HG02840 (cell line): ENCODE data around the gene CHMP4B.

Experiments
- ATAC-seq: cut with Tn5 transposase; IDR thresholded peaks from one replicate; pipeline ENCODE4 v1.9.1; 2021; ENCODE audit warnings: mild to moderate bottlenecking, moderate library complexity, moderate number of reproducible peaks; ENCODE audit not compliant: unreplicated experiment, low FRiP score

Gene CHMP4B

DNA sequence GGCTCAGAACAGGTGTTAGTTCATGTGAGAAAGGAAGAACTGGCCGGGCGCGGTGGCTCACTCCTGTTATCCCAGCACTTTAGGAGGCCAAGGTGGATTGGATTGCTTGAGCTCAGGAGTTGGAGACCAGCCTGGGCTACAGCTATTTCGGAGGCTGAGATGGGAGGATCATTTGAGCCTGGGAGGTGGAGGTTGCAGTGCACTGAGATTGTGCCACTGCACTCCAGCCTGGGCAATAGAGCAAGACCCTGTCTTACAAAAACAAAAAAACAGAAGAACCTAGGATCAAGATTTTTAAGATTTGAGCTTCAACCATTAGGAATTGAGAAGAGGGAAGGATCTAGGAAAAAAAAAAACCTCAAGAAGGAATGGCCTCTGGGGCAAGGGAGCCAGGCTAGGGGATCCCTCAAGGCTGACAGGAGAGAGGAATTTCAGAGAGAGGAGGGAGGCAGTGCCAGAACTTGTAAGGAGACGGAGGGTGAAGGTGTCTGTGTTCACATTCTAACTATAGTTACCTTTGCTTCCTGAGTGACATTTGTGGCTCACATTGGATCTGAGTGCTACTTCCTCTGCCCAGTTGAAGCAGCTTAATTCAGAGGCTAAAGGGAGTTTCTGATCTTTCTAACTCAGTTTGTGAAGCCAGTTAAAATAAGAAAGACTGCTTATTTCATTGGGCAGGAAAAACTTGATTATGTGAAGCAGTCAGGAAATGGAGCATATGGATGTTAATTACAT lies 26.1 kb downstream of the CHMP4B start:
- ATAC-seq: no peak

DNA sequence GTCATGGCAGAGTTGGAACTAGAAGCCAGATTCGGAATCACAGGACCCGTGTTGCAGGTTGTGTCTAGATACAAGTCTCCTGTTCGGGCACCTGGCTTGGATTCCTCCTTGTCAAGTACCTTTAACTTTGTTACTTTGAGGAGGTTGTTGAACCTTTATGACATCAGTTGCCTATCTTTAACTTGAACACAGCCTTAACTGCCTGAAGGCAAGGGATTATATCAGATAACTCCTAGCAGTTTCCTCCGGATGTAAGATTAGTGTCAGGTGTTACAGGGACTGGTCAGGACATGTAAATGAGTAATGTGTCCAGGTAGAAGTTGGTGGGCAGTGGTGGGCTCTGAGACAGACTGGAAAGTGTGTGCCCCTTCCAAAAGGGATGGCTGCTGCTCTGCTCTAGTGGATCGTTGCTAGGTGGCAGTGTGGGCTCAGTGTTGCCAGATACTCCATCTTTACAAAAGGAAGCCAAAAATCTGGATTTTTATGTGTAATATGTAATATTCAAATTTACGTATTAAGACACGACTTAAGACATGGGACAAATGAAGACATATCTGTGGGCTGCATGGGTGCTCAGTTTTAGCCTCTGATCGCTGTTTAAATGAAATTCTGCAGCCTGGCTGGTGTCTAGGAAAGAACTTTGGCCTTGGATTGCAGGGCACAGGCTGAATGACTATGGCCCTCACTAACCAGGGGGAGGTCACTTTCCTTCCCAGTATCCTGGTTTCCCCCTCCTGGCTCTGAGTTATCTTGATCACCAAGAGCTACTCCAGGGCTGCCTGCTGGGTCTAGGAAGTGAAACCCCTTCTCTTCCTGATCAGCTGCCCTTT lies 27.1 kb downstream of the CHMP4B start:
- ATAC-seq: no peak

DNA sequence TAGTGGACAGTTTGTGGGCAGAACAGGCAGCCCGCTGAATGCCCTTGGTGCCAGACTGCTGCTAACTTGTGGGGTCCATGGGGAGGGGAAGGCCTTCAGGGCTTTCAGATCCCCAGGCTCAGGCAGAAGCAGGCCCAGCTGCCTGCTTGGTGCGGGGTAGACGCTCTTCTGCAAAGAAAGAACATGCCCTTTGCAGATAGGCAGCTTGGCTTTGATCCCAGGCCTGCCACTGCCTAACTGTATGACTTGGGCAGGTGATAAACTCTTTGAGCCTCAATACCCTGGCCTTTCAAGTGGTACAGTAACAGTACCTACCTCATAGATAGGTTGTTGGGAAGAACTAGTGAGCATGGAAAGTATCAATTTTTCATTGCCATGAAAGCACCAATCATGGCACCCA lies 28.4 kb downstream of the CHMP4B start:
- ATAC-seq: no peak

DNA sequence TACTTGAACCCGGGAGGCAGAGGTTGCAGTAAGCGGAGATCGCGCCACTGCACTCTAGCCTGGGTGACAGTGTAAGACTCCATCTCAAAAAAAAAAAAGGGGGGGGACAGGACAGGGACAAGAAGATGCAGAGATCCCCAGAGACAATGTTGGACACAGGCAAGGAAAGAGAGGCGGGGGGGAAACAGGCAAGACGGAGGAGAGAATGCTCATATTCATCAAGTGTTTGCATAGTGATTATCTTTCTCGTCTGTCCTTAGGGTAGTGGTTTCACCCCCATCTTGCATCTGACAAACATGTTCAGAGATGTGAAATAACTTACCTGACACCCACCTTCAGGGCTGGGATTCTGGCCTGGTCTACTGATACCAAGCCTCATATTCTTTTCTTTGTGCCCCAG lies 29.0 kb downstream of the CHMP4B start:
- ATAC-seq: no peak

DNA sequence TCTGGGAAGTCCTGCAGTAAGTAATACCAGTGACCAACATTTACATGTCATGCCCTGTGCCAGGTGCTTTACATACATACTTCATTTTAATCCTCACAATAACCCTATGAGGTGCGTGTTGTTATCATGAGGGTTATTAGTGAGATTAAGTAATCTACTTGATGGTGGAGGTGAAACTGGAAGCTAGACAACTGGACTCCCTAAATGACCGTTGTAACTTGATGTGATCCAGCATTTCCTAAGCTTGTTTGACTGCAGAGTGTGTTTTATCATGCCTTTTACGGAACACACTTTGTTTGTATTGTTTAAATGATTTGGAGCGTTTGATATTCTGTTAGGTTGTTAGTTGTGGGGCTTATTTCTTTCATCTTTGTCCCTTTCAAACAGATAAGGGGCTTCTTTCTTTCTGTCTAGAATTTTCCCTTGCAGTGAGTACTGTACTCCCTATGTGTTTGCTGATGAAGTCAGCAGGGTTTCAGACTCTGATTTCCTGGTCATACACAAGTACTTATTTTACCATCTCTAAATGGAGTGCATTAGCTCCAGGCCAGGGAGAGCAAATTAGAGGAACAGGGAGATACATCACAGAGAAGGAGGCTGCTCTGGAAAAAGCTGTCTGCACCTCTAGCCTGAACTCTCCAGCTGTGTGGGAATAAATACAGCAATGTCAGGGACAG lies 29.7 kb downstream of the CHMP4B start:
- ATAC-seq: no peak

DNA sequence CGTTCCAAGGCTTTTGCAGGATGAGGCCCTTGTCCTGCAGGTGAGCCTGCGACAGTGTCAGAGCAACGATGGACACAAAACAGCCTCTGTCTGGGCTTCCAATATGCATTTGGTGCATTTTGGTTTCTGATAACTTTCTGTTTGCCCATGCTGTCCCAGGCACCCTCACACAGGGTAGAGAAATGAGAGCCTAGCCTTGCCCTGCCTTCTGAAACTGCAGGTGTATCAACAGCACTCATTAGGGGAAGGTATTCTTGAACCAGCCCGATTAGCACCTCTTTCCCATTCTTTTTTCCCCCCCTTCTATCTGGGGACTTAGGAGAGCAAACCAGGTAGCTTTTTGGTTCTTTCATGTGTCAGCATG lies 30.3 kb downstream of the CHMP4B start:
- ATAC-seq: no peak

DNA sequence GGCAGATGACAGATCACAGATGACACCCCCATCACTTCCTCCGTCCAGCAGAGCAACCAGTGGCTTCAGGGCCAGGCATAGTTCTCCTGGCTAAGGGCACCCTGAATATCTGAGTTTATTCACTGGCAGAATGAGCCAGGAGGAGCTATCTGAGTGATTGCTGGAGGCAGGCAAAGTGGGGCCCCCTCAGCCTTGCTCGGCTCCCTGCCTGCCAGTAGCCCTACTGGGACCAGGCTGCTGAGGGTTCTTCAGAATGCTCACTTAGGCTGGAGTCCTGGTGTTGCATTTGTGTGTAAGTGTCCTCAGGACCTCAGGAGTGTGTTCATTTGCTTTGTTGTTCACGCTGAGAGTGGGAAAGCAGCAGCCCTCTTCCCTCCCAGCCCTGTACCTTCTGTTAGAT lies 31.2 kb downstream of the CHMP4B start:
- no peak for ATAC-seq

DNA sequence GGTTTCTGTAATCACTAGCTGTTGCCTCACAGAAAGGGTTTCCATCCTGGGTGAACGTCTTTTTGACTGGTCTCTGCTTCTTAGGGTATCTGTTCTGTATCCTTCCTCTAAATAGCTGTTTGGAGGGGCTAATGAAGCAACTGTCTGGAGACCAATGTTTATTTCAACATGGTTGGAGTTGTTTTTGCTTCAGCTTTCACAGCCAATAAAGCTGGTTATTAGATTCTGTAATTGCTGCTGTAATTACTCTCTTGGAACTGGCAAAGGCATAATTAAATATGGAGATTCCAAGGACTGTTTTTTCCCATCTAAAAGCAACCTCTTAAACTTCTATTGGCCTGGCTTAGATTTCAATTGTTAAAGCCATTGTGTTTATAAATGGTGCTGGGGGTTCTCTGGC lies 31.9 kb downstream of the CHMP4B start:
- ATAC-seq: no peak

DNA sequence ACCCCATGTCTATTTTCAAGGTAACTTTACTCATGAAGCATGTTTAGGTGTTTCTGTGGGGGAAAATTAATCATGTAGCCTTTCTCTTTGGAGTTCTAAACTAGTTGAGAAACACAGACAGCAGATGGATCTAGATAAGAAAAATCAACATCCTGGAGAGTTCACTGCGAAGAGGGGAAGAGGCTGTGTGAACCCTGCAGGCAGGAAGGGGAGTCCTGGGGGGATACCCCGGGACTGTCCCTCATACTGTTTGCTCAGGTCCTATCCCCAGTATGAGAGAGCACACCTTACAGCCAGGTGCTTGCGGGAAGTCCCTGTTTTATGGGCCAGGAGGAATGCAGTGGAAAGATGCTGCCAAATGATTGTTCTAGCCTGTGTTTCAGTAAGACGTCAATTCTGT lies 32.7 kb downstream of the CHMP4B start:
- no peak for ATAC-seq

DNA sequence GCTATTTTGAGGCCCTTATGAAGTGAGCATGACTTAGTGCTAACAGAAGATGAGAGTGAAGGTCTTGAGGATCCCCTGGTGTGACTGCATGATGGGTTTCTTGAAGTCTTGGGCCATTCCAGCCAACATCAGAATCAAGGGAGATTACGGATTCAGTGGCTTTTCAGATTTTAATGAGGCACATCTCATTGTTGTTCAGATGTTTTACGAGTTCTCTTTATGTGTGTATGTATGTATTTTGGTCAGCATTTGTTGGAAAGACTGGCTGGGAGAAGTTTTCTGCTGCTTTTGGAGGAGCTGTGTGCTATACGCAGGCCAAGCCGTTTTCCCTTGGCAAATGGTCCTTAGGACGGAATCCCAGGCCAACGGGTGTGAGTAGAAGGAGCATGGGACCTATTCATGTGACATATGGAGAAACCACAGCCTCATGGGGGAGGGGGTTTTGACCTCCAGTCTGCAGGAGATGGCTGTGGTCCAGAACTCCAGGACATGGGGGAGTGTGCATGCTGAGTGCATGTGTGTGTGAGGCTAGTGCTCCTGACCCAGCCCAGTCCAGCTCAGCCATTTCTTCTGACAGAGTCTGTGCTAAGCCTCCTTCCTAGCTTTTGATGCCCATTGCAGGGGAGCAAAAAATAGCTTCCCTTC lies 35.3 kb downstream of the CHMP4B start:
- ATAC-seq: no peak

DNA sequence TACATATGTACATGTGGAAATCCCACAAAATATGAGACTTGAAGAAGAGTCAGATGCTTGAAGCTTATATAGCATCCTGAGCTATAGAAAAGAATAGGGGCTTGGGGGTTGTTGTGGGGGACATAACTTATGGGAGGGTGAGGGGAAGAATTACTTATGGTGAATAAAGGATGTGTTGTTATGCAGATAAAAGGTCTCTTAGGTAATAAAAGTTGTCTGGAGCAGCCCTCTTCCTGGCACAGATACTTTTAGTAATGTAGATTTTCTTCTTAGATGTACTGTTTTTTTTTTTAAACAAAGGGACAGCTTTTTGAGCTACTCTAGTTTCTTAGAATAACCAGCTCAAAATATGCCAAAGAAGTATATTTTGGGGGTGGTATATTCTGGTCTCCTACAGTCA lies 35.9 kb downstream of the CHMP4B start:
- no peak for ATAC-seq

DNA sequence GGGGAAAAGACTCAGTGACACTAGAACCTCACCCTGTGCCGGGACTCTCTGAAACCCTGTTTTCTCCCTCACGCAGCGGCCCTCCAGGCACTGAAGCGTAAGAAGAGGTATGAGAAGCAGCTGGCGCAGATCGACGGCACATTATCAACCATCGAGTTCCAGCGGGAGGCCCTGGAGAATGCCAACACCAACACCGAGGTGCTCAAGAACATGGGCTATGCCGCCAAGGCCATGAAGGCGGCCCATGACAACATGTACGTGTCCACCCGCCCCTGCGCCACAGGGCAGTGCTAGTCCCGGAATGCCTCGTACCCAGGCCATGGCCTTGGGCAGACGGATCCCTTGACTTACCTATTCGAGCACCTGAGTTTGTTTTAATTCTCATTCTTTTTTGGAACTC lies 37.2 kb downstream of the CHMP4B start:
- ATAC-seq: no peak

DNA sequence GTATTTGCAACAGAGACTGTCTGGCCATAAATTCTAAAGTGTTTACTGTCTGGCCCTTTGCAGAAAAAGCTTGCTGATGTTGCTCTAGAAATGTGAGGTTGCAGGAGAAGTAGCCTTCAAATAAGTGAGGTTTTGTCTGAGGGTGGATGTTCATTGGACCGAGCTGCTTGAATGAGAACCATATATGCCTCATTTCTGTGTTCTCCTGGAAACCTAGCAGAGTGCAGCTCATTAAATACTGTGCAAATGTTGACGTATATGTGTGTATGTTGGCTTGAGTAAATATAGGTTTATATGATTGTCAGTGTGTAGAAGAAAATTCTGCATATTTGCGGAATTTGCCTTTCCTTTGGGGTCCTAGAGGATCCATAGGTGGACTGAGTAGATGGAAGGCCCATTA lies 39.0 kb downstream of the CHMP4B start:
- no peak for ATAC-seq

DNA sequence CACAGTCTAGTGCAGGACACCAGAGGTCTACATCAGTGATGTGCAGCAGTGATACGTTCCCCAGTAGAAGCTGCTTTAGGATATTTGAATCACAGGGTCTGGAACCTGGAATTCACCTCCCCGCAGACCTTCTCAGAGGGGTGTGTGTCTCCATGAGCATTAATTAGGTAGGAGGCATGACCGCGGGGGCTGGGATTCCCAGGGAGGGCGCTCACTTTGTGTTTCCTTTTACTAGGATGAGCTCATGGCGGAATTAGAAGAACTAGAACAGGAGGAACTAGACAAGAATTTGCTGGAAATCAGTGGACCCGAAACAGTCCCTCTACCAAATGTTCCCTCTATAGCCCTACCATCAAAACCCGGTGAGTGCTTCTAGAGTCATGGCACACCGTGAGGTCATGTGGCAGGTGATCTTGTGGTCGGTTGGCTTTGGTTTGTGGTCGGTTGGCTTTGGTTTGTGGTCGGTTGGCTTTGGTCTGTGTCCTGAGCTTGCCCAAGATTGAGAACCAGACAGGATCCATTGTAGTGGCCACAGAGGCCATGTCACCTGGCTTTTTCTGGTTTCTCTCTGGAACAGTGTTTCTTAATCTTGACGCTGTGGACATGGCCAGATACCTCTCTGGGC lies 40.8 kb downstream of the CHMP4B start:
- no peak for ATAC-seq

DNA sequence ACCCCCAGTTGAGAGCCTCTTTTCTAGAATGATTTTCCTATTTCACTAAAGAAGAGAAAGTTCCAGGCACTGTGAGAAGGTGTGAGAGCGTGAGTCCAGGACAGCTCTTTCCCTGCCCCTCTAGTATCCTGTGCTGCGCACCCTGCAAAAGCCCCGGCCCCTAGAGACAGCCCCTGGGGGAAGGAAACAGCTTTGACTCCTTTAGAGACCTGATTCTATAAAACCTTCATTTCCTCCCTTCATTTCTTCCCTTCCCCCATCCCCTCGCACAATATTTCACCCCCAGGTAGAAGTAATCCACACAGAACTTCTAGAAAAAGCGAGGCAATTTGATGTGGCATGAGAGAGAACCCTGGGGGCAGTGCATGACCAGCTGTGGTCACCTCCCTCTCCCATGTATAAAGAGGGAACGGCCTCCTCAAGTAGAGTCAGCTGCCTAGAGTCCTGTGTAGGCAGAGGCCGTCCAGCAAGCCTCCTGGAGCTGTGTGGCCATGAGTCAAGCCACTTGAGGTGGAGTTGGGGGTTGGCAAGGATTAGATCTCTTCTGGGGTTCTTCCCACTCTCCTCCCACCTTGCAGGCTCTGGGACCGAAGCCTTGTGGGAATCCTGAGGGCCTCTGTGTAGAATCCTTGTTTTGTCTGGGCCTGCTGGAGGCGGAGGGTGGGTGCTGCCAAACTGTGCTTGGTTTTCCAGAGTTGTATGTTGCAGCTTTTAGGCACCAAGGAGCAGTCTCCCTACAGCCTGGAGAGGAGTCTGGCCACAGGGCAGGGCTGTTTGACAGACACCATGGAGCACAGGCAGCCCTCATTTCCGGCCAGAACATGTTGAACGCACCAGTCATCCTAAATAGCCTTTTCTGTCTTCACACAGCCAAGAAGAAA lies 41.7 kb downstream of the CHMP4B start:
- no peak for ATAC-seq

DNA sequence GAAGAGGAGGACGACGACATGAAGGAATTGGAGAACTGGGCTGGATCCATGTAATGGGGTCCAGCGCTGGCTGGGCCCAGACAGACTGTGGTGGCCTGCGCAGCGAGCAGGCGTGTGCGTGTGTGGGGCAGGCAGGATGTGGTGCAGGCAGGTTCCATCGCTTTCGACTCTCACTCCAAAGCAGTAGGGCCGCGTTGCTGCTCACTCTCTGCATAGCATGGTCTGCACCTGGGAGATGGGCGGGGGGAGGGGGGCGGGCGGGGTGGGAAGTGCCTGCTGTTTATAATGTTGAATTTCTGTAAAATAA lies 42.3 kb downstream of the CHMP4B start:
- ATAC-seq: no peak

DNA sequence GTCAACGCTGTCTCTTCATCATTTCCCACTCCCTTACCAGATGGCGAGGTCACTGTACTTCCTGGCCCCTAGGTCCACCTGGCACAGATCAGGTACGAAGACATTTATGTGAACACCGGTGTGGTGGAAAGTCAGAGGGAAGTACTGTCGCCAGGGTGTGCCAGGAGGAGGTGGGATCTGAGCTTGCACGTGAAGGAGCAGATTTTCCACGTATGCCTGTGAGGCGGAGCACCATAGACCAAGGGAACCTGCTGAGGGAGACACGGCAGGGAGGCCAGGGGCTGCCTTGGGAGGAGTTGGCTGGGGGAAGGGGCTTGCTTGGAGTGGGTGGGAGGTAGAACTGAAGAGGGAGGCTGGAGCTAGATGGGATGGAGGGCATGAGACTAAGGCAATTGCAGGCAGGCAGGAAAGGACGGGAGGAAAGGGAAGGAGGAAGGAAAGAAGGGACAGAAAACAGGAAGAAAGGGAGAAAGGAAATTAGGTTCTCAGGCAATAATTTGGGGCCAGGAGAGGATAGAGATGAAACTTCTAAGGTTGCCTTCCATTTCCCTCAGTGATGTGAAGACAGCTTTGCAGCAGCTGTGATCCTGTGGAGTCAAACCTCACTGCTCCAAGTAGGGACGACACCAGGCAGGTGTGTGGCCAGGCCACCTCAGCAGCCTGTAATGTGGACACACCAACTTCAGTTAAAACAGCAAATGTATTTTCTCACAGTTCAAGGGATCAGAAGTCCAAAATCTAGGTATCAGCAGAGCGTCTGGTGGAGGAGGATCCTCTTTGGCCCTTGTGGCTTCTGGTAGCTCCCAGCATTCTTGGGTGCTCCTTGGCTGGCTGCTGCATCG lies 46.8 kb downstream of the CHMP4B start:
- ATAC-seq: no peak

DNA sequence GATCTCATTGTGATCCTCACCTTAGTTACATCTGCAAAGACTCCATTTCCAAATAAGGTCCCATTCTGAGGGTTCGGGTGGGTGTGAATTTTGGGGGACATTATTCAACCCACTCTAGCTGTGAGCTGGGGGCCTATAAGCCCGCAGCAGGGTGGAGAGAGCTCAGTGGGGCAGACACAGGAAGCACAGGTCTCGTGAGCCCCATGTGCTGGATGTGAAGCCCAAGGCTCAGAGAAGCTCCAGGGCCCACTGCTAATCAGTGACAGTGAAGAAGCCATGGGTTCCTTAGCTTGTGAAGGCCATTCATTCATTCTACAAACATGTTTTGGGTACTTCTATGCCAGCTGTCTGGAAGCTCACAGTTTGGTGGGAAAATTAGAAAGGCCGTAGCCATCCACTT lies 47.5 kb downstream of the CHMP4B start:
- no peak for ATAC-seq

DNA sequence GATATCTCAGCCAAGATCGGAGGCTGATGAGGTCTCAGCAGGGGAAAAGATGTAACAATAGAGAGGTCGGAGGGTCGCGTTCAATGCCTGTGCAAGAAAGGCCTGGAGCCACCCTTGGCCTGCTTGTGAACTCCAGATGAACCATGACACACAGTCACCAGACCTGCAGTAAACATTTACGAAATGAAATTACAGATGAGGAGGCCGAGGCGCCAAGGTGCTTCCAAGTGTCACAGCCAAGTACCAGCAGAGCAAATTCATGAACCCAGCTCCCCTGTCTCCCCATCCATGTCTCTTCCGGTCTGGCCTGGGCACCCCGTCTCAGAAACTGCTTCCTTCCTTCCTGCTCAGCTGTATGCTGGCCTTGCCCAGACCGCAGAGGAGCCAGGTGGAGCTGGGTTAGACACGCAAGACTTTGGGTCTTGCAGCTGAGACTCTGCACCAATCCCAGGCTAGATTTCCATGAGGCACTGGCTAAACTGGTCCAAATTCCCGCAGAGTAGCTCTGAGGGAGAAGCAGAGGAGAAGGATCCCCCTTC lies 48.1 kb downstream of the CHMP4B start:
- ATAC-seq: no peak
